ENCODE data around the gene AQR. TPM values are rescaled to one million over a fixed set of nuclear protein-coding genes. Genes with fewer than 3 reads are reported as not detected.
"Not testable (repeated sequence)": the region's sequence is repeated elsewhere in the genome, so short reads cannot be mapped to it uniquely, and the experiment has no call there.

The AQR gene
- polyA plus RNA-seq (ENCODE audit: insufficient read length): 16.9 TPM

GRCh38 chr15:34969340-34970097, at the start of gene AQR:
Gene AQR, minus strand, starts transcription at chr15:34969742. Its CDS starts 129 bp downstream, at chr15:34969613.
- peak; percentile 95 for DNase-seq (ENCODE audit: low read depth)

- DNase-seq (ENCODE audit: low read depth): no peak
Observed at GRCh38 chr15:35014241-35014640, 44.7 kb upstream of the AQR start.

GRCh38 chr15:35013370-35013769, 43.8 kb upstream of the AQR start:
- DNase-seq (ENCODE audit: low read depth): no peak

- DNase-seq (ENCODE audit: low read depth): no peak
Observed at GRCh38 chr15:35007397-35007796, 37.9 kb upstream of the AQR start.

- DNase-seq (ENCODE audit: low read depth): no peak
Observed at GRCh38 chr15:35005933-35006332, 36.4 kb upstream of the AQR start.

GRCh38 chr15:35003928-35004327, 34.4 kb upstream of the AQR start:
- DNase-seq (ENCODE audit: low read depth): no peak

GRCh38 chr15:35000511-35000910, 31.0 kb upstream of the AQR start:
- DNase-seq (ENCODE audit: low read depth): no peak

GRCh38 chr15:34999906-35000305, 30.4 kb upstream of the AQR start:
- no peak for DNase-seq (ENCODE audit: low read depth)

- DNase-seq (ENCODE audit: low read depth): no peak
Observed at GRCh38 chr15:34994925-34995324, 25.4 kb upstream of the AQR start.

GRCh38 chr15:34993877-34994276, 24.3 kb upstream of the AQR start:
- DNase-seq (ENCODE audit: low read depth): no peak

- DNase-seq (ENCODE audit: low read depth): no peak
Observed at GRCh38 chr15:34993412-34993811, 23.9 kb upstream of the AQR start.

- peak; percentile 66 for DNase-seq (ENCODE audit: low read depth)
Observed at GRCh38 chr15:34988027-34988902, 18.7 kb upstream of the AQR start, which contains the start of gene ZNF770. Gene ZNF770, minus strand, starts transcription at chr15:34988287. Its CDS starts 4,853 bp downstream, at chr15:34983434.

GRCh38 chr15:34987609-34988026, 18.1 kb upstream of the AQR start:
- DNase-seq (ENCODE audit: low read depth): no peak

- no peak for DNase-seq (ENCODE audit: low read depth)
Observed at GRCh38 chr15:34986771-34987480, 17.4 kb upstream of the AQR start.

GRCh38 chr15:34986326-34986725, 16.8 kb upstream of the AQR start:
- DNase-seq (ENCODE audit: low read depth): no peak

GRCh38 chr15:34984889-34985630, 15.5 kb upstream of the AQR start:
- no peak for DNase-seq (ENCODE audit: low read depth)

- DNase-seq (ENCODE audit: low read depth): no peak
Observed at GRCh38 chr15:34976743-34977142, 7.2 kb upstream of the AQR start.

- DNase-seq (ENCODE audit: low read depth): no peak
Observed at GRCh38 chr15:34976073-34976472, 6.5 kb upstream of the AQR start.

GRCh38 chr15:34973512-34973911, 4.0 kb upstream of the AQR start:
- no peak for DNase-seq (ENCODE audit: low read depth)

- not testable (repeated sequence) for DNase-seq (ENCODE audit: low read depth)
Observed at GRCh38 chr15:34970098-34970643, 629 bp upstream of the AQR start.

GRCh38 chr15:34964277-34964676, 5.3 kb downstream of the AQR start:
- DNase-seq (ENCODE audit: low read depth): no peak
